Measurements from ENCODE around the gene ISOC2.
A peak's percentile ranks its signal among the peaks of the same experiment; 100 is the strongest.

ISOC2 gene

GRCh38 chr19:55476100-55476775 is 14.8 kb upstream of the ISOC2 start, which contains the start of gene ZNF628:
ZNF628 (plus strand) TSS chr19:55476617; CDS start chr19:55479911, 3,294 bp downstream.
- DNase-seq = peak; percentile 99

GRCh38 chr19:55474269-55475265 is 13.1 kb upstream of the ISOC2 start:
- no peak for DNase-seq

- DNase-seq = no peak
Observed at GRCh38 chr19:55473225-55474012, 12.0 kb upstream of the ISOC2 start.

- no peak for DNase-seq
Observed at GRCh38 chr19:55472463-55472862, 11.0 kb upstream of the ISOC2 start.

- DNase-seq = no peak
Observed at GRCh38 chr19:55471266-55471665, 9.8 kb upstream of the ISOC2 start.

- DNase-seq = no peak
Observed at GRCh38 chr19:55468054-55468393, 6.6 kb upstream of the ISOC2 start.

- peak; percentile 80 for DNase-seq
Observed at GRCh38 chr19:55467236-55468053, 6.0 kb upstream of the ISOC2 start.

- DNase-seq = no peak
Observed at GRCh38 chr19:55466241-55466614, 4.8 kb upstream of the ISOC2 start.

GRCh38 chr19:55465460-55466240 is 4.2 kb upstream of the ISOC2 start:
- DNase-seq = peak; percentile 67

GRCh38 chr19:55464662-55465054 is 3.2 kb upstream of the ISOC2 start, which contains the start of gene C19orf85:
C19orf85 (minus strand) TSS chr19:55464751; CDS start chr19:55464554, 197 bp downstream.
- DNase-seq = no peak

GRCh38 chr19:55464039-55464661 is 2.7 kb upstream of the ISOC2 start:
- DNase-seq = no peak

- DNase-seq = no peak
Observed at GRCh38 chr19:55463583-55464031, 2.2 kb upstream of the ISOC2 start.

GRCh38 chr19:55462722-55463121 is 1.3 kb upstream of the ISOC2 start:
- no peak for DNase-seq

- peak; percentile 84 for DNase-seq
Observed at GRCh38 chr19:55461974-55462626, 658 bp upstream of the ISOC2 start.

- peak; percentile 94 for DNase-seq
Observed at GRCh38 chr19:55460670-55461258, 678 bp downstream of the ISOC2 start.

- DNase-seq = peak; percentile 36
Observed at GRCh38 chr19:55459950-55460657, 1.3 kb downstream of the ISOC2 start.

- no peak for DNase-seq
Observed at GRCh38 chr19:55459551-55459949, 1.9 kb downstream of the ISOC2 start.

- DNase-seq = no peak
Observed at GRCh38 chr19:55457683-55458457, 3.6 kb downstream of the ISOC2 start.
